ENCODE data around the gene HBEGF.

HBEGF gene

GRCh38 chr5:140371356-140372151 lies 25.2 kb upstream of the HBEGF start:
- H4K20me1 ChIP-seq (ENCODE audit: insufficient read depth, low read length) = no peaks in the 10 kb centered on the region
- H3K36me3 ChIP-seq (ENCODE audit: insufficient read depth, low read length) = no peaks in the 10 kb centered on the region
- no peak overlapping the region for H3K4me2 ChIP-seq (ENCODE audit: insufficient read depth, low read length)
- no peak overlapping the region for H3K4me3 ChIP-seq (ENCODE audit: low read depth in 1 of 2, low read length in 2 of 2)
- DNase-seq (no peak), ATAC-seq (ENCODE audit: insufficient read depth, low read depth) (no peak)
- TF ChIP-seq, protein P1, sequence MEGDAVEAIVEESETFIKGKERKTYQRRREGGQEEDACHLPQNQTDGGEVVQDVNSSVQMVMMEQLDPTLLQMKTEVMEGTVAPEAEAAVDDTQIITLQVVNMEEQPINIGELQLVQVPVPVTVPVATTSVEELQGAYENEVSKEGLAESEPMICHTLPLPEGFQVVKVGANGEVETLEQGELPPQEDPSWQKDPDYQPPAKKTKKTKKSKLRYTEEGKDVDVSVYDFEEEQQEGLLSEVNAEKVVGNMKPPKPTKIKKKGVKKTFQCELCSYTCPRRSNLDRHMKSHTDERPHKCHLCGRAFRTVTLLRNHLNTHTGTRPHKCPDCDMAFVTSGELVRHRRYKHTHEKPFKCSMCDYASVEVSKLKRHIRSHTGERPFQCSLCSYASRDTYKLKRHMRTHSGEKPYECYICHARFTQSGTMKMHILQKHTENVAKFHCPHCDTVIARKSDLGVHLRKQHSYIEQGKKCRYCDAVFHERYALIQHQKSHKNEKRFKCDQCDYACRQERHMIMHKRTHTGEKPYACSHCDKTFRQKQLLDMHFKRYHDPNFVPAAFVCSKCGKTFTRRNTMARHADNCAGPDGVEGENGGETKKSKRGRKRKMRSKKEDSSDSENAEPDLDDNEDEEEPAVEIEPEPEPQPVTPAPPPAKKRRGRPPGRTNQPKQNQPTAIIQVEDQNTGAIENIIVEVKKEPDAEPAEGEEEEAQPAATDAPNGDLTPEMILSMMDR (IDR thresholded peaks at IDR 0.05; ENCODE audit: borderline replicate concordance, extremely low read depth, low read length, poor library complexity, severe bottlenecking) = no peak
- no peak for TF ChIP-seq EZH2 (IDR thresholded peaks at IDR 0.05; ENCODE audit: borderline replicate concordance, low read depth, low read length, severe bottlenecking)
- no peak overlapping the region for H2AFZ ChIP-seq (ENCODE audit: low read depth, low read length)
- H3K79me2 ChIP-seq (ENCODE audit: insufficient read depth, low read length) = no peaks in the 10 kb centered on the region
- no peaks in the 10 kb centered on the region for H3K27me3 ChIP-seq (ENCODE audit: insufficient read depth, low read length, poor library complexity)
- no peak overlapping the region for H3K27ac ChIP-seq (ENCODE audit: low read length)
- no peak overlapping the region for H3K9ac ChIP-seq (ENCODE audit: low read depth, low read length)
- no peaks in the 10 kb centered on the region for H3K9me3 ChIP-seq (ENCODE audit: insufficient read depth, low read length, severe bottlenecking)
- peaks cover 7% of the 10 kb centered on the region for H3K4me1 ChIP-seq (ENCODE audit: insufficient read depth, low read length)

DNA sequence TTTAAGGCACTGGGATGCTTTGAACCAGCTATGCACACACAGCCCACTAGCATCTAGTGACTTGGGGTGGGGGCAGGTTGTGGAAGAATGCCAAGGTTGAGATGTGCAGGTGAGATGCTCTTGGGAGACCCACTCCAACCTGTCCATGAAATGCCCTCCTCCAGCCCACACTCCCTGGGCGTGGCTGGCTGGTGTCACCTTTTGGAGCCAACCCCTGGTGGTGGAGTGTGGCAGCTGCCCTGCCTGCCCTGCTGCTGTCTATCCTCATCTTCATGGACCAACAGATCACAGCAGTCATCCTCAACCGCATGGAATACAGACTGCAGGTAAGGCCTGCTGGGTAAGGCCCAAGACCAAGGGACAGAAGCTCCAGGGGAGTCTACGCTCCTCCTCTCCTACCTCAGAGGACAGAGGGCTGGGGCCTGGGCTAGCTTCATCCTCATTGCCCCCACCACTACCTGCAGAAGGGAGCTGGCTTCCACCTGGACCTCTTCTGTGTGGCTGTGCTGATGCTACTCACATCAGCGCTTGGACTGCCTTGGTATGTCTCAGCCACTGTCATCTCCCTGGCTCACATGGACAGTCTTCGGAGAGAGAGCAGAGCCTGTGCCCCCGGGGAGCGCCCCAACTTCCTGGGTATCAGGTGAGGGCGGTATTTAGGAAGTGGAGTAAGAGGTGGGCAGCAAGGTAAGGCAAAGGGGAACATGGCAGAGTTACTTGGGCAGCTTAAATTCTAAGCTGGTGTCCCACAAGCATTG lies 21.0 kb upstream of the HBEGF start:
- Histone ChIP-seq H3K4me2 (ENCODE audit: insufficient read depth, low read length) (no peak overlapping the region), H3K9ac (ENCODE audit: low read depth, low read length) (no peak overlapping the region), H3K27ac (ENCODE audit: low read length) (no peak overlapping the region), H3K4me1 (ENCODE audit: insufficient read depth, low read length) (no peaks in the 10 kb centered on the region), H3K9me3 (ENCODE audit: insufficient read depth, low read length, severe bottlenecking) (no peaks in the 10 kb centered on the region), H3K27me3 (ENCODE audit: insufficient read depth, low read length, poor library complexity) (no peaks in the 10 kb centered on the region), H2AFZ (ENCODE audit: low read depth, low read length) (no peak overlapping the region), H3K4me3 (ENCODE audit: low read depth in 1 of 2, low read length in 2 of 2) (no peak overlapping the region), H4K20me1 (ENCODE audit: insufficient read depth, low read length) (no peaks in the 10 kb centered on the region), H3K79me2 (ENCODE audit: insufficient read depth, low read length) (no peaks in the 10 kb centered on the region), H3K36me3 (ENCODE audit: insufficient read depth, low read length) (no peaks in the 10 kb centered on the region)
- DNase-seq (no peak), ATAC-seq (ENCODE audit: insufficient read depth, low read depth) (no peak)
- TF ChIP-seq, protein P1 (IDR thresholded peaks at IDR 0.05; ENCODE audit: borderline replicate concordance, extremely low read depth, low read length, poor library complexity, severe bottlenecking) = no peak
- TF ChIP-seq EZH2 (IDR thresholded peaks at IDR 0.05; ENCODE audit: borderline replicate concordance, low read depth, low read length, severe bottlenecking) = no peak

GRCh38 chr5:140366589-140367255 lies 20.3 kb upstream of the HBEGF start:
- Histone ChIP-seq H4K20me1 (ENCODE audit: insufficient read depth, low read length) (no peaks in the 10 kb centered on the region), H3K4me1 (ENCODE audit: insufficient read depth, low read length) (no peaks in the 10 kb centered on the region), H3K9ac (ENCODE audit: low read depth, low read length) (no peak overlapping the region), H3K79me2 (ENCODE audit: insufficient read depth, low read length) (no peaks in the 10 kb centered on the region), H2AFZ (ENCODE audit: low read depth, low read length) (no peak overlapping the region), H3K9me3 (ENCODE audit: insufficient read depth, low read length, severe bottlenecking) (no peaks in the 10 kb centered on the region), H3K4me3 (ENCODE audit: low read depth in 1 of 2, low read length in 2 of 2) (no peak overlapping the region), H3K27me3 (ENCODE audit: insufficient read depth, low read length, poor library complexity) (no peaks in the 10 kb centered on the region), H3K27ac (ENCODE audit: low read length) (no peak overlapping the region), H3K36me3 (ENCODE audit: insufficient read depth, low read length) (no peaks in the 10 kb centered on the region), H3K4me2 (ENCODE audit: insufficient read depth, low read length) (no peak overlapping the region)
- TF ChIP-seq, protein P1 (IDR thresholded peaks at IDR 0.05; ENCODE audit: borderline replicate concordance, extremely low read depth, low read length, poor library complexity, severe bottlenecking) = no peak
- TF ChIP-seq EZH2 (IDR thresholded peaks at IDR 0.05; ENCODE audit: borderline replicate concordance, low read depth, low read length, severe bottlenecking) = no peak
- ATAC-seq (ENCODE audit: insufficient read depth, low read depth) (no peak), DNase-seq (no peak)

All from DND-41 (cell line).